HL-60 (cell line): ENCODE results near the gene SH3RF3.

Source experiments
- DNase-seq, 2 experiments: peaks; one replicate each; pipeline ENCODE4 v3.0.0-alpha.2; 2010 to 2020; ENCODE audit warnings: low read depth in 1 of 2, low spot score in 1 of 2
- H3K27ac ChIP-seq: fragments of 250-450 bp; sonication (Bioruptor Pico); replicated peaks from 2 replicates; pipeline ENCODE4 v1.5.1; 2020; ENCODE audit warnings: mild to moderate bottlenecking, moderate library complexity
- H3K27me3 ChIP-seq: fragments of 250-450 bp; sonication (Bioruptor Pico); 2 replicates; pipeline ENCODE4 v1.5.1; 2021; ENCODE audit warnings: mild to moderate bottlenecking, moderate library complexity; ENCODE audit not compliant: insufficient read depth, poor library complexity, severe bottlenecking
- H3K4me3 ChIP-seq: replicated peaks from 2 replicates; pipeline ENCODE4 v1.5.1; 2011; ENCODE audit warnings: mild to moderate bottlenecking, control low read depth, low read length; ENCODE audit not compliant: insufficient read depth
- CTCF ChIP-seq: IDR thresholded peaks from one replicate; pipeline ENCODE4 v1.5.1; 2011; ENCODE audit warnings: low read length, control low read depth, inconsistent platforms; ENCODE audit not compliant: insufficient read depth
- GABPA ChIP-seq: IDR thresholded peaks from 2 replicates; pipeline ENCODE4 v1.6.1; 2012; ENCODE audit warnings: low read depth
- POLR2AphosphoS5 ChIP-seq: IDR thresholded peaks from 2 replicates; pipeline ENCODE4 v1.6.1; 2012; ENCODE audit warnings: low read depth
- REST ChIP-seq: IDR thresholded peaks from 2 replicates; pipeline ENCODE4 v1.6.1; 2012; ENCODE audit warnings: low read depth; ENCODE audit not compliant: insufficient replicate concordance
- SPI1 ChIP-seq: IDR thresholded peaks from 2 replicates; pipeline ENCODE4 v1.6.1; 2012; ENCODE audit warnings: low read depth, mild to moderate bottlenecking, borderline replicate concordance

Gene SH3RF3

GRCh38 chr2:109316091-109316490, 187.1 kb downstream of the SH3RF3 start:
- no peaks in the 10 kb centered on the region for H3K27me3 ChIP-seq

GRCh38 chr2:109317471-109318095, 188.6 kb downstream of the SH3RF3 start:
- no peak for TF ChIP-seq SPI1
- TF ChIP-seq POLR2AphosphoS5, result no peak
- no peak for TF ChIP-seq CTCF
- no peak for TF ChIP-seq GABPA
- TF ChIP-seq REST, result no peak
- H3K4me3 ChIP-seq, result no peak overlapping the region
- H3K27ac ChIP-seq, result no peak overlapping the region
- DNase-seq, result no peak
- H3K27me3 ChIP-seq, result no peaks in the 10 kb centered on the region

More at GRCh38 chr2:109316091-109316490, 187.1 kb downstream of the SH3RF3 start:
- H3K4me3 ChIP-seq, result no peak overlapping the region
- no peak overlapping the region for H3K27ac ChIP-seq
- no peak for TF ChIP-seq GABPA
- no peak for TF ChIP-seq CTCF
- no peak for TF ChIP-seq POLR2AphosphoS5
- no peak for TF ChIP-seq REST
- TF ChIP-seq SPI1, result no peak
- DNase-seq, result no peak

- Histone ChIP-seq H3K4me3 (no peak overlapping the region), H3K27me3 (no peaks in the 10 kb centered on the region), H3K27ac (no peak overlapping the region)
- TF ChIP-seq CTCF, result no peak
- no peak for TF ChIP-seq REST
- TF ChIP-seq SPI1, result no peak
- TF ChIP-seq POLR2AphosphoS5, result no peak
- no peak for TF ChIP-seq GABPA
- DNase-seq, result no peak
These were observed 189.3 kb downstream of the SH3RF3 start for GRCh38 chr2:109318150-109318948.
